GM12875 (cell line): ENCODE measurements around the gene SORCS2.

ENCODE experiments used
- H3K4me3 ChIP-seq: one replicate; pipeline ENCODE4 v1.5.1; 2011; ENCODE audit warnings: low read depth, low read length, control low read depth
- TF ChIP-seq, protein P1 (sequence below): IDR thresholded peaks from 2 replicates; pipeline ENCODE4 v1.5.1; 2011; ENCODE audit warnings: low read depth, mild to moderate bottlenecking, control low read depth, inconsistent platforms, low read length, moderate library complexity, borderline replicate concordance; ENCODE audit not compliant: insufficient read depth

SORCS2 gene

GRCh38 chr4:7463566-7464258, 271.4 kb downstream of the SORCS2 start:
- TF ChIP-seq, protein P1, sequence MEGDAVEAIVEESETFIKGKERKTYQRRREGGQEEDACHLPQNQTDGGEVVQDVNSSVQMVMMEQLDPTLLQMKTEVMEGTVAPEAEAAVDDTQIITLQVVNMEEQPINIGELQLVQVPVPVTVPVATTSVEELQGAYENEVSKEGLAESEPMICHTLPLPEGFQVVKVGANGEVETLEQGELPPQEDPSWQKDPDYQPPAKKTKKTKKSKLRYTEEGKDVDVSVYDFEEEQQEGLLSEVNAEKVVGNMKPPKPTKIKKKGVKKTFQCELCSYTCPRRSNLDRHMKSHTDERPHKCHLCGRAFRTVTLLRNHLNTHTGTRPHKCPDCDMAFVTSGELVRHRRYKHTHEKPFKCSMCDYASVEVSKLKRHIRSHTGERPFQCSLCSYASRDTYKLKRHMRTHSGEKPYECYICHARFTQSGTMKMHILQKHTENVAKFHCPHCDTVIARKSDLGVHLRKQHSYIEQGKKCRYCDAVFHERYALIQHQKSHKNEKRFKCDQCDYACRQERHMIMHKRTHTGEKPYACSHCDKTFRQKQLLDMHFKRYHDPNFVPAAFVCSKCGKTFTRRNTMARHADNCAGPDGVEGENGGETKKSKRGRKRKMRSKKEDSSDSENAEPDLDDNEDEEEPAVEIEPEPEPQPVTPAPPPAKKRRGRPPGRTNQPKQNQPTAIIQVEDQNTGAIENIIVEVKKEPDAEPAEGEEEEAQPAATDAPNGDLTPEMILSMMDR = no peak
- H3K4me3 ChIP-seq = no peak overlapping the region

DNA sequence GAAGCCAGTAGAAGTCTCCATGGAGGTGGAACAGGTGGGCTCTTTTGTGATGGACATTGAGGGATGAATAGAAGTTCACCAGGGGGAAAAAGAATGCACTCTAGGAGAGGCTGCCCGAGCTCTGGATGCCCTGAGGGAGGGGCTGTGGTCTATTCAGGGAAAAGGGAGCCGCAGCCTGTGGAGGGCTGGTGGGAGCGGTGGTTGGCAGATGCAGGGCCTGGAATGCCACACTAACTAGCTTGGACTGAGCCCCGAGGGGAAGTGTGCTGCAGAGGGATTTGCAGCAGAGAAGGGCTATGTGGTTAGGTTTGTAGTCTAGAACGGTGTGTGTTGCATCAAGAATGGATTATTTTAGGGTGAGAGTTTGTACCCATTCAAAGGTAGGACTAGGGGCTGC, 271.9 kb downstream of the SORCS2 start:
- H3K4me3 ChIP-seq = no peak overlapping the region
- TF ChIP-seq, protein P1 = no peak

DNA sequence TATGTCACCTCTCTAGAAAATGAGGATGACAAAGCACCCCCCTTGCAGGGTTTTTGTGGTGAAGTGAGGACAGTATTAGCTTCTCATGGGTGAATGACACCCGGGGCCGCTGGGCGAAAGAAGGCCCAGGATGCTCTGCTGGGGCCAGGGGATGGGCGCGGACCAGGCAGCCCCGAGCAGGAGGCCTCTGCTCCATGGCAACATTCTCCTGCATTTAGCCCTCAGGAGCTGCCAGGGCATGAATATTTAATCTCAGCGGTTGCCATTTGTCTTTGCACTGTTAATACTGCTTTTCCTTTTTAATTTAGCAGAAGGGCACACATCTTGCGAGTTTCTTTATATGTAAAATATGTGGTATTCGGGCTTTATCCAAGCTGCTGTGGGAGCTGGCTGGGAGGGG, 272.7 kb downstream of the SORCS2 start:
- TF ChIP-seq, protein P1 = no peak

GRCh38 chr4:7466215-7466614, 273.9 kb downstream of the SORCS2 start:
- TF ChIP-seq, protein P1 = no peak
- no peak overlapping the region for H3K4me3 ChIP-seq

More for the DNA sequence above, 272.7 kb downstream of the SORCS2 start:
- no peak overlapping the region for H3K4me3 ChIP-seq

DNA sequence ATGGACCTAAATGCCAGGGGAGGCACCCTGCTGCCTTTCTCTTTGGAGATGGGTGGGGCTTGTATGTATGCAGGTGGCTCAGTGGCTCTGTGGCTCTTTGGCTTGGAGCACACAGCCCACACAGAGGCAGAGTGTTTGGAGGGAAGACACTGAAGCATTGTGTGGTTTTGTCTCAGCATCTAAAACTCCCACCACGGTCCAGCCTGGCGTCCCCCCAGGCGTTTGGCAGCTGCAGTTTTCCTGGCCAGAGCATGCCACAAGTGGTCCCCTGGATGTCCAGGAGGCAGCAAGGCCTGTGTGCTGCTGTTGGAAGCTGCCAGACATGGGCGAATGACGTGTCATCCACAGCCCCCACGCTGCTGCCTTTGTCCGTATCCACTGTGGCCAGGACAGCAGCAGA, 274.6 kb downstream of the SORCS2 start:
- TF ChIP-seq, protein P1 = no peak
- no peak overlapping the region for H3K4me3 ChIP-seq

GRCh38 chr4:7467471-7467870, 275.1 kb downstream of the SORCS2 start:
- H3K4me3 ChIP-seq = no peak overlapping the region
- TF ChIP-seq, protein P1 = no peak

- TF ChIP-seq, protein P1 = no peak
- no peak overlapping the region for H3K4me3 ChIP-seq
Measured at GRCh38 chr4:7469023-7469422, 276.7 kb downstream of the SORCS2 start.
